Endothelial cell of umbilical vein (primary cell): Measurements from ENCODE around the gene ATP6V0D1. TPM values are rescaled to one million over a fixed set of nuclear protein-coding genes. Genes with fewer than 3 reads are reported as not detected.

Source experiments
- BruUV-seq: library from RNA; stranded (reverse); fragments of 400-500 nt; replicated peaks from 2 replicates; lab custom pipeline; 2021; lab: Mats Ljungman, UMichigan
- CTCF ChIA-PET: fragments of 300-600, 350-600 bp; sonication (Branson Sonifier 250); formaldehyde crosslinking; loops from one replicate; lab custom pipeline; 2021; ENCODE audit warnings: antibody characterized with exemption, inconsistent platforms; lab: Charles Lee
- POLR2A ChIA-PET: fragments of 300-600, 350-600 bp; sonication (Branson Sonifier 250); formaldehyde crosslinking; loops from one replicate; lab custom pipeline; 2021; ENCODE audit warnings: antibody characterized with exemption, inconsistent platforms; lab: Charles Lee
- DNase-seq: peaks from one replicate; pipeline ENCODE4 v3.0.0-alpha.2; 2011; ENCODE audit warnings: low read depth, low spot score
- FAIRE-seq: peaks from 2 replicates; lab custom pipeline; 2011; peaks lifted over from hg19 to GRCh38; lab: Jason Lieb, UNC
- H2AFZ ChIP-seq: 2 replicates; pipeline ENCODE4 v1.6.0; 2012; ENCODE audit warnings: low read depth, low read length, control low read depth, inconsistent platforms
- H3K27ac ChIP-seq: 2 replicates; pipeline ENCODE4 v1.5.1; 2011; ENCODE audit warnings: low read depth, mild to moderate bottlenecking, control low read depth, low read length, moderate library complexity; ENCODE audit not compliant: insufficient read depth
- H3K27me3 ChIP-seq, 2 experiments: 2 replicates each; pipeline versions ENCODE4 v1.6.0 to v1.6.1; 2011; ENCODE audit warnings: low read length in 2 of 2, mixed read lengths in 1 of 2; ENCODE audit not compliant: control insufficient read depth in 2 of 2, insufficient read depth in 2 of 2
- H3K36me3 ChIP-seq, 2 experiments: 2 replicates in 1 of 2; 3 replicates in 1 of 2; pipeline ENCODE4 v1.5.1; 2011; ENCODE audit warnings: low read length in 2 of 2, mild to moderate bottlenecking in 1 of 2, moderate library complexity in 1 of 2; ENCODE audit not compliant: control insufficient read depth in 2 of 2, insufficient read depth in 2 of 2; ENCODE audit errors: extremely low read depth in 1 of 2
- H3K4me1 ChIP-seq: 3 replicates; pipeline ENCODE4 v1.5.1; 2011; ENCODE audit warnings: mild to moderate bottlenecking, low read length; ENCODE audit not compliant: control insufficient read depth, insufficient read depth; ENCODE audit errors: extremely low read depth
- H3K4me2 ChIP-seq: 2 replicates; pipeline ENCODE4 v1.6.1; 2011; ENCODE audit warnings: low read length, control low read depth, mixed read lengths; ENCODE audit not compliant: insufficient read depth
- H3K4me3 ChIP-seq, 3 experiments: fragments of 200-600 bp in 1 of 3; sonication (generic), shearing (Covaris generic) in 1 of 3; replicated peaks in 1 of 3; 2 replicates each; pipeline ENCODE4 v1.5.1; 2011 to 2016; ENCODE audit warnings: control low read depth in 3 of 3, low read length in 3 of 3, mild to moderate bottlenecking in 2 of 3, inconsistent platforms in 1 of 3, low read depth in 1 of 3, moderate library complexity in 1 of 3; ENCODE audit not compliant: insufficient read depth in 1 of 3
- H3K79me2 ChIP-seq: 2 replicates; pipeline ENCODE4 v1.6.0; 2012; ENCODE audit warnings: low read length, inconsistent platforms; ENCODE audit not compliant: control insufficient read depth, insufficient read depth
- H3K9ac ChIP-seq: replicated peaks from 2 replicates; pipeline ENCODE3; 2011; ENCODE audit warnings: low read length, control low read depth; ENCODE audit not compliant: insufficient read depth; ENCODE audit errors: extremely low read depth
- H3K9me1 ChIP-seq: replicated peaks from 3 replicates; pipeline ENCODE4 v1.6.0; 2011; ENCODE audit warnings: mild to moderate bottlenecking, low read length; ENCODE audit not compliant: control insufficient read depth, insufficient read depth; ENCODE audit errors: extremely low read depth
- H3K9me3 ChIP-seq: replicated peaks from 2 replicates; pipeline ENCODE4 v1.5.1; 2012; ENCODE audit warnings: low read length, inconsistent platforms; ENCODE audit not compliant: control insufficient read depth, insufficient read depth
- H4K20me1 ChIP-seq: replicated peaks from 2 replicates; pipeline ENCODE3; 2011; ENCODE audit warnings: mild to moderate bottlenecking, low read length; ENCODE audit not compliant: control insufficient read depth, insufficient read depth; ENCODE audit errors: extremely low read depth
- CTCF ChIP-seq, 2 donors: IDR thresholded peaks; 1 replicate in 1 of 2; 2 replicates in 1 of 2; pipeline ENCODE4 v1.5.1; 2011; ENCODE audit warnings: low read length in 2 of 2, mild to moderate bottlenecking in 2 of 2, moderate library complexity in 2 of 2, control low read depth in 1 of 2, inconsistent platforms in 1 of 2, low read depth in 1 of 2; ENCODE audit not compliant: insufficient read depth in 1 of 2; ENCODE audit errors: extremely low read depth in 1 of 2
- EZH2 ChIP-seq: IDR thresholded peaks from 2 replicates; pipeline ENCODE4 v1.6.1; 2012; ENCODE audit warnings: borderline replicate concordance, low read depth, mild to moderate bottlenecking, moderate library complexity, low read length, inconsistent platforms; ENCODE audit not compliant: severe bottlenecking
- FOS ChIP-seq: IDR thresholded peaks from 2 replicates; pipeline ENCODE4 v1.6.1; 2011; ENCODE audit warnings: mild to moderate bottlenecking, low read length, moderate library complexity, borderline replicate concordance; ENCODE audit not compliant: insufficient read depth
- GATA2 ChIP-seq: IDR thresholded peaks from 2 replicates; pipeline ENCODE4 v1.7.0; 2011; ENCODE audit warnings: low read depth, mild to moderate bottlenecking, moderate library complexity, mixed read lengths, low read length; ENCODE audit not compliant: insufficient read length, insufficient read depth
- JUN ChIP-seq: IDR thresholded peaks from 2 replicates; pipeline ENCODE4 v1.6.1; 2011; ENCODE audit warnings: borderline replicate concordance, low read depth; ENCODE audit not compliant: insufficient read length, insufficient read depth
- MAX ChIP-seq: IDR thresholded peaks from 2 replicates; pipeline ENCODE4 v1.6.1; 2011; ENCODE audit not compliant: insufficient read depth, insufficient read length
- MYC ChIP-seq: IDR thresholded peaks from one replicate; pipeline ENCODE4 v1.6.1; 2011; ENCODE audit warnings: mild to moderate bottlenecking, low read depth, low read length
- POLR2A ChIP-seq: IDR thresholded peaks from 2 replicates; pipeline ENCODE4 v1.6.1; 2012; ENCODE audit warnings: low read depth, mild to moderate bottlenecking, control low read depth, low read length
- POLR2AphosphoS5 ChIP-seq: IDR thresholded peaks from 2 replicates; pipeline ENCODE4 v1.6.1; 2012; ENCODE audit warnings: low read depth, mild to moderate bottlenecking, control low read depth, low read length, moderate library complexity; ENCODE audit not compliant: insufficient read depth
- dilution Hi-C: fragments of 300-500 bp; cut with MboI; formaldehyde crosslinking; loops from one replicate; pipeline ENCODE4 v1.15.0; 2019; ENCODE audit warnings: low sequenced_read_pairs; ENCODE audit not compliant: extremely low pct_ligation_motif_present
- intact Hi-C: fragments of 100-400 bp; cut with micrococcal nuclease; formaldehyde crosslinking; loops from one replicate; pipeline ENCODE4 v1.10.0; 2022
- polyA plus RNA-seq, 4 experiments: library from polyadenylated mRNA; depleted of rRNA in 3 of 4; stranded (reverse) in 3 of 4; unstranded in 1 of 4; fragments of >200 nt; gene quantifications; 2 replicates each; pipeline versions ENCODE4 v1.2.1 to v1.2.3, GENCODE V29; 2011 to 2012; ENCODE audit warnings: missing spikeins in 1 of 4
- total RNA-seq: library from RNA; stranded (reverse); gene quantifications from 2 replicates; pipeline ENCODE4 v1.2.3, GENCODE V29; 2021

Gene ATP6V0D1
- total and polyA plus RNA-seq, 2 donors (not counting 3 experiments of a cell fraction or from before 2014, with no cell fraction given), result 82.8 to 232 TPM

- H3K4me2 ChIP-seq, result no peak overlapping the region
- H4K20me1 ChIP-seq, result no peaks in the 10 kb centered on the region
- TF ChIP-seq EZH2 (no peak), CTCF (IDR thresholded peaks at IDR 0.05; ENCODE audit: extremely low read depth in 1 of 2, insufficient read depth in 1 of 2, low read depth in 1 of 2, low read length in 2 of 2) (no peak), MYC (no peak), POLR2A (no peak), FOS (no peak), MAX (no peak), GATA2 (no peak), JUN (no peak), POLR2AphosphoS5 (no peak)
- ChIA-PET POLR2A (no interaction called here), CTCF (interaction anchor here (0.7 to 6.8 kb wide), 4 partner anchors 13 to 183 kb away, joined by 3 to 53 read pairs (median 3); no protein-coding TSS in a partner anchor)
- no peak overlapping the region for H2AFZ ChIP-seq
- no peaks in the 10 kb centered on the region for H3K4me1 ChIP-seq
- H3K27me3 ChIP-seq, result no peaks in the 10 kb centered on the region
- H3K9me1 ChIP-seq, result no peaks in the 10 kb centered on the region
- no peaks in the 10 kb centered on the region for H3K9me3 ChIP-seq
- intact Hi-C loops, result no loop called here
- DNase-seq, result no peak
- BruUV-seq, result no TSS peak
- peaks cover 0 to 32% of the 10 kb centered on the region in 2 experiments for H3K36me3 ChIP-seq
- H3K4me3 ChIP-seq, result no peak overlapping the region
- H3K79me2 ChIP-seq, result no peaks in the 10 kb centered on the region
- no peak overlapping the region for H3K9ac ChIP-seq
- H3K27ac ChIP-seq, result no peak overlapping the region
- dilution Hi-C loops, result no loop called here
- no peak for FAIRE-seq
These were observed 38.2 kb downstream of the ATP6V0D1 start for GRCh38 chr16:67442581-67443255.
